ENCODE results near the gene TMEM247. TPM values are rescaled to one million over a fixed set of nuclear protein-coding genes. Genes with fewer than 3 reads are reported as not detected.

Gene TMEM247
- polyA plus RNA-seq (ENCODE audit: insufficient read length) = not detected

DNA sequence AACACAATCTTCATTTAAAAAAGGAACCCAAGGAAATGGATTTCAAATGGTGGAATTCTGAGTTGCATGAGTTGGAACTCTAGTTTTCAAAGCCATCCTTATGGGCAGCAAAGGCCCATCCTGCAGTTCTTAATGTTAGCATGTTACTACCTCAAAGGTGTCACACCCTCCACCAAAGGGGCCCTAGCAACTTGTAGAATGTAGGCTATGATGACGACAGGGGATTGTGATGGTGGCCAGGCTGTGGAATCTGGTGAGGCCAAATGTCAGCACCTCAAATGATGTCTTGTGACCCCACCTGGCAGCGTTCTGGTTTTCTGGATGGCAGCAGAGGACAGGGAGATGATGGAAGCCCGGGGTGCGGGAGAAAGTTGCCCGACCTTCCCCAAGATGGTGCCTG is at the start of gene TMEM247:
Gene TMEM247 (plus strand): TSS at position 301 of the 400 bp plus-strand sequence.
- DNase-seq = no peak

DNA sequence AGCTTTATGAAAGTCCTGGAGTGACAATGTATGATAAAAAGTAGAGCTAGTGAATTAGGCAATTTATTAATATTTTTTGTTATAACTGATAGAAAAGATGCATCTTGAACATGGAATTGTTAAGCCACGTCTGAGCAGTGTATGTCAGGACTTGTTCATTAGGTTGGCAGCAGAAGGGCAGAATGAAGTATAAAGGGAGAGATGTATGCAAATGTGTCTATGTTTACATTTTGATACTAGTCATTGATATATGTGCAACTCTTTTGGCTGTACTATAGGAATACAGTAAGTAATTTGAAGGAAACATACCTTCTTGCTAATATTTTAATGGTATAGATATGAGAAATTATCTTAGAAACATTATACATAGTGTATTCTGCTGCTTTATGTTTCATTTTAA is 49.0 kb upstream of the TMEM247 start:
- no peak for DNase-seq

DNA sequence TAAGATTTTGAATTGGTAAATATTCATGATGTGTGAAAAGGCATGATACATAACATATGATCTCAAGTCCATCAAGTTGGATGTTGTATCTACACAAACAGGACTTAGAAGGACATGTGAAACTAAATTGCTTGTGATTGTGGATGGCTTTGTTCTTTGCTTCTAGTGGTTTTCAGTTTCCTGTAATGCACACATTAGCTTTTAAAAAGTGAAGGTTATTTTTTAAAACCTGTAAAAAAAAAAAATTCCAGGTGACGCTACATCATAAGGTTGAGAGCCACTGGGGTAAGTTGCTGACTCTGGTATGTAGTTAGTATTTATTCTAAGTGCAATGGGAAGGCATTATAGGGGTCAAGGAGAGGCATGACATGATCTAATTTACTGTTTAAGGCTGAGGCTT is 48.4 kb upstream of the TMEM247 start:
- no peak for DNase-seq

DNA sequence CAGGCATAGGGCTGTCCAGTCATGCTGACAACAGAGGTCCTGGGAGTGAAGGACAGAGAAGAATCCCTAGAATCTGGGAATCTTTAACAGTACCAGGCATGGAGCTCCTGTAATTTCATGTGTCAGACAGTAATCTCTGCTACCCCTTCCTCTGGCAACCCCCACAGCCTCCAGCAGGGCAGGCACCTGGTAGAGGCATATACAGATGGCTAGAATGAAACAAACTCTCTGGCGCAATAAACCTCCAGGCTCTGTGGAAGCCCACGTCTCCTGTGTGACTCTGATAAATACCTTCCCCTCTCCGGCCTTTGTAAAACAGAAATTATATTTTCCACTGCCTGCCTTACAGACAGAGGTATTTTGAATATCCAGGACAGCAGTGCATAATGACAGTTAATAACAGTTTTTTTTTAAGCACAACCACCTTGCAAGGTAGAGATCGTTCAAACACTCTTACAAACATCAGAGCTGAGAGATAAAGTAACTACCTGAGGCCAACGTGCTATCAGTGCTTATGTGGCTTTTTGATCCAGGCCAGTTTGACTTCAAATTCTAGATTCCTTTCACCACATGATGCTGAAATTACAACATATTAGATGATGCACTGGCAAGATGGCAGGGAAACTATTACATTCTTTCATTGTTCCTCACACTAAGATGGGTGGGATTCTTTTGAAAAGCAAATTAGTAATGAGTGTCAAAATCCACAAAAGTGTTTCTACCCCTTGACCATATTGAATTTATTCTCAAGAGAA is 47.7 kb upstream of the TMEM247 start:
- DNase-seq = no peak

DNA sequence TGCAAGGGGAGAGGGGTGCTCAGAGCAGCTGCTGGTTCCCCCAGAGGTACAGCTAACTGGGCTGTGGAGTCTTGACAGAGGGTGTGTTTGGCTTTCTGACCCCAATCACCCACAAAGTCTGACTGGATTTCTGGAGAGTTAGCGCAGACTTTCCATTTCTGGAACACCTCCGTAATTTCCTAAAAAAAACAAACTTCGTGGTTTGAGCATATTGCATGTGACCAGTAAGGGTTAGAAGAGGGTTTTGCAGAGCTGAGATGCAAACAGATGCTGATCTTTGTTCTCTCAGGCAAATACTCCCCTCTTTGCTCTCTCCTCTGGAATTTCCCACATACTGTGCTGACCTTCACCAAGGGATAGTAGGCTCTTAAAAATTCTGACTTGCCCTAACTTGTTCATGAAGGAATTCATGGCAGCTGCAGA is 44.5 kb upstream of the TMEM247 start:
- no peak for DNase-seq

DNA sequence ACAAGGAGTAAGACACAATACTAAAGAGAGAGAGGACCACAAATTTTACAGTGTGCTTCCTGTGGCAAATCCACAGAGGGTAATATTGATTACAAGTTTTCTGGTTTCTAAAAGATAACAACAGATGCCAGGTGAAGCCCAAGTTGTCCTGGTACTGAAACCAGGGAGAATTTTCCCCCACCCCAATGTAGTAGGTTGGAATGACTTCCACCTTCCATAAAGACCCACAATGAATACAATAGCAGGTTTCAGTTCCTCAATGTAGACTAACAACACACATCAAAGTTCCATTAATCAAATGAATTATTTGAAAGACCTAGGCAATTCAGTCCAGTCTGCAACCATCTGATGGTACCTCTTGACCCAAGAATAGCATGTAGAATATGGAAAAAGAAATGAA is 44.0 kb upstream of the TMEM247 start:
- no peak for DNase-seq

DNA sequence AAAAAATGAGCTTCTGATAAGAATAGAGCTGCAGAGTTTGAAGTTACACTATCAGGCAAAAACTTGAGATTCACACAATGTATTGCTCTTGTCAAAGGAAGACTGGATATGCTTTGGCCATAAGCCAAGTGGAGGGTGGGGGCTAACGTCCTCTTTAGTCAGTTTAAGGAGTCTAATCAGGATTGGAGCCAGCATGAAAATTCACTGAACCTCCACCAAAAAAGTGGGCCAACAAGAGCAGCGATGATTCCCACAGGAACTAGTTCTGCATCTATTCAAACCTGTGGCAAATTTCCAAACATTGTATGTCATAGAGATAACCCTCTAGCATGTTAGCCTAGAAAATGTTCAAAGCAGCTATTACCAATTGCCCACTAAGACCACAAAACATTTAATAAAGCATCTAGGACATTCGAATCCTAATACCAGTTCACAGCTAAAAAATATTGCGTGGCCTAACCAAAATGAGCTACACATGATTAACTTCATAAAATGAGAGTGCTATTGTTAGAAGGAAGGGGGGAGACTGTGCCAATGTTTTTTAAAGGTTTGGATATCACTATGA is 43.5 kb upstream of the TMEM247 start:
- no peak for DNase-seq

DNA sequence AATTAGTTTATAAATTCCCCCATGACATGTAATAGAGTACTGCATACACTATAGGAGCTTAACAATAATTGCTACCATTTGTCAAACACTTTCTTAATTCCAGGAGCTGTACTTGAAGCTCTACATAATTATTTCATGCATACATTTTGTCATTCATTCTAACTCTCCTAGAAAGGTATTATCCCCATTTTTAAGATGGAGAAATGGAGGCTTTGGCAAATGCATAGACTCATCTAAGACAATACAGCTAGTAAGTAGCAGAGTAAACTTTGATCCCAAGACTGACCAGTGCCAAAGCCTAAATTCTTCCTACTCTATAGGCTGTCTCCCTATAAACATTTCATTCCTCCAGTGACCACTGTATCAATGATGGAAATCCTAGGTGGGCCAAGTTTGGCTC is 42.6 kb upstream of the TMEM247 start:
- no peak for DNase-seq

DNA sequence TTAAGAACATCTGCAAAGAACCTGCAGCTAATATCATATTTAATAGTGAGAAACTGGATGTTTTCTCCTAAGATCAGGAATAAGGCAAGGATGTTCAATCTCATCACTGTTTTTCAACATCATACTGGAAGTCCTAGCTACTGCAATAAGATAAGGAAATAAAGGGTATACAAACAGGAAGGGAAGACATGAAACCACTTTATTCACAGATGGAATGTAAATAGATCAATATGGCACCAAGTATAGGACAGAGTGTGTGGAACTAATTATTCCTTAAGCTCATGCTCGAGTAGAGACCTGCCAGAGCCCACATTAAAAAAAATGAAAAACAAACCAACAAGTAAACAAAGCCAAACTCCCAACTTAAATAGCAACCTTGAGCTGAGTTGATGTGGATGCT is 41.3 kb upstream of the TMEM247 start:
- no peak for DNase-seq

DNA sequence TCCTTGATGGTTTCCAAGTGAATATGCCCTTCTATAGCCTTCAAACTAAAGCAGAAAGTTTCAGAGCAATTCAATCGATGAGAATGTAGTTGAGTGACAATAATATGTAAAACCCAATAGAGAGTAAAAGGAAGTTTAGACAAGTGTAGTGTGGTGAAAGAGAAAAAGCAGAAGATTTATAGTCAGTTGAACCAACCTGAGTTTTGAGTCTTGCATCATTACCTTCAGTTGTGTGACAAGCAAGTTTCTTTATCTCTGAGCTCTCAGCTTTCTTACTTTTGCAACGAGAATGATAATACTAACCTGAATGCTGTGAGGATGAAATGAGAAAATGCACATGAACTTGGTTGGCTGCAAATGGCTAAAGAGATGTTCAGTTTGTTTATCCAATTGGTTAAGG is 40.6 kb upstream of the TMEM247 start:
- no peak for DNase-seq

DNA sequence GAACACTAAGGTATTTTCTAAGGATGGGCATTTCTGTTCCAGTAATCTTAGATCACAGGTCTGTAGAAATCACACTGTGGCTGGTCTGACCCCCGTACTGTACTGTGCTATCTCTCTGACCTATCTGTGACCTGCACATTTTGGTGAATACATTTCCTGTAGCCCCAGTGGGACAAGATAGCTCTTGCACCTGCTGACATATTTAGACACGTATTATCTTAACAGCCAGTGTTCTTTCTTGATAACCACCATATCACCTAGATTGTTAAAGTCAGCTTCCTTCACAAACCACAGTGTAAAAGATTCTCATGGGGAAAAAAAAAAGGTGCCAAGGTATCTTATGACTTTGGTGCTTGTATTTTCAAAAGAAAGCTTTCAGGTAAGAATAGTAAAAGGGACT is 39.8 kb upstream of the TMEM247 start:
- no peak for DNase-seq

DNA sequence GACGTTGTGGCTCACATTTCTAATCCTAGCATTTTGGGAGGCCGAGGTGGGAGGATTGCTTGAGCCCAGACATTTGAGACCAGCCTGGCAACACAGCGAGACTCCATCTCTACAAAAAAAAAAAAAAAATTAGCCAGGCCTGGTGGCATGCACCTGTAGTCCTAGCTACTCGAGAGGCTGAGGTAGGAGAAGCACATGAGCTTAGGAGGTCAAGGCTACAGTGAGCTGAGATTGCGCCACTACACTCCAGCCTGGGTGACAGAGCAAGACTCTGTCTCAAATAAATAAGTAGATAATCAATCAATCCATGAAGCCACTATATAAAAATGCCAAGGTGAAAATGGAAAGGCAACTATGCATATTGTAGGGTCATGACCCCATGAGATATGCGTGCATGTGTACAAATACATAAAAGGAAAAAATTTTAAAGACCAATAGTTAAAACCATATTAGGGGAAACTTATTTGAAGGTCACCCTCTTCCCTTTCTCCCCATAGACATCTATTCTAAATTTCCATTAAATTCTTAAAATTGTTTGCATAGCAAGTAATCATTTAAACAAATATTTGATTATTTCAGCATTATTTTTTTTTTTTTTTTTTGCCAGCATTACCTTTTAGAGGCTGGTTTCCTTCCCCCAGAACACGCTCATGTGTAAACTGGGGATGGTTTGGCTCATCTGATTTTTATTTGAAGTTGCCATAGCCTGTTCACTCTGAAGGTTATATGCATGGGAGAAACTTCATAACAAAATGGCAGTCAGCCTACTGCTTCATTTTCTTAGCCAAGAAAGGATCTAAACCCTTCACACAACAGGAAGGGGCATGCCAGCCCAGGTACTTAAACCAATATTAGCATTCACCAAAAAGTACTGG is 37.3 kb upstream of the TMEM247 start:
- DNase-seq = no peak

DNA sequence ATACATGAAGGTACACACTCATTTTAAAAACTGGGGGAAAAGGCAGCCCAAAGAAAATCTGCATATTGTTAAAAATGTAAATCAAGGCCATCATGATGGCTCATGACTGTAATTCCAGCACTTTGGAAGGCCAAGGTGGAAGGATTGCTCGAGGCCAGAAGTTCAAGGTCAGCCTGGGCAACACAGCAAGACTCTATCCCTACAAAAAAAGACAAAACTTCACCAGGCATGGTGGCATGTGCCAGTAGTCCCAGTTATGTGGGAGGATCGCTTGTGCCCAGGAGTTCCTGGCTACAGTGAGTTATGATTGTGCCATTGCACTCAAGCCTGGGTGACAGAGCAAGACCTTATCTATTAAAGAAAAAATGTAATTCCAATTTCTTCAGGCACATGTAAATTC is 34.6 kb upstream of the TMEM247 start:
- DNase-seq = no peak

DNA sequence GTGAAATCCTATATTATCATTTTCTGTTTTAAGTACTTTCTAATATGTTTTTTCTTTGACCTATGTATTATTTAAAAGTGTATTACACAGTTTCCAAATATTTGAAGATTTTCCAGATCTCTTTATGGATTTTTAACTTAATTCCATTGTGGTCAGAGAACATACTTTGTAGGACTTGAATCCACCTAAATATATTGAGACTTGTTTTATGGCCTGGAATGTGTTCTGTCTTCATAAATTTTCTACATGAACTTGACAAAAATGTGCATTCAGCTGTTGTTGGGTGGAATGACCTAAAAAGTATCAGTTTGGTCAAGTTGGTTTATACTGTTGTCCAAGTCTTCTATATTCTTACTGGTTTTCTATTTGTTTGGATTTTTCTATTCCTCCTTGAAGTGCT is 33.8 kb upstream of the TMEM247 start:
- no peak for DNase-seq

DNA sequence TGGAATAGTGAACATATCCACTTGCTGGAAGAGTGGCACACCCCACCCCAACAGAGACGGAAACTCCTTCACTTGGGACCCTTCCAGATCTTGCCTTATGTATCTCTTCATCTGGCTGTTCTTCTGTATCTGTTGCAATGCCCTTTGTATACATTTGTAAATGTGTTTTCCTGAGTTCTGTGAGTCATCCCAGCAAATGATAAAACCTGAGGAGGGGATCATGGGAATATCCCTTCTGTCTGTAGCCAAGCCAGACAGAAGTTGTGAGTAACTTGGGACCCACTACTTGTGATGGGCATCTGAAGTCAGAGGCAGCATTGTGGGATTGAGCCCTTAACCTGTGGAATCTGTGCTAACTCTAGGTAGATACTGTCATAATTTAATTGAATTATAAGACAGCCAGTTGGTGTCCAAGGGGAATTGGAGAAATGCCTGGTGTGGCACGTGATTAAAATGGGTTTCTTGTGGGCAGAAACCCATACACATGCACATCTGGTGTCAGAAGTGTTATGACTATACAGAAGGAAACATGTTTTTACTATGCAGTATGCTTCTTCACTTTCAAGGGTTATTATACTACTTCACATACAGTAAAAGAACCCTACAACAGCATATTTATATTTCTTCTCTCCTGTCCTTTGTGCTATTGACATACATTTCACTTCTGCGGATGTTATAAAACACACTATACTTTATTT is 32.3 kb upstream of the TMEM247 start:
- no peak for DNase-seq

DNA sequence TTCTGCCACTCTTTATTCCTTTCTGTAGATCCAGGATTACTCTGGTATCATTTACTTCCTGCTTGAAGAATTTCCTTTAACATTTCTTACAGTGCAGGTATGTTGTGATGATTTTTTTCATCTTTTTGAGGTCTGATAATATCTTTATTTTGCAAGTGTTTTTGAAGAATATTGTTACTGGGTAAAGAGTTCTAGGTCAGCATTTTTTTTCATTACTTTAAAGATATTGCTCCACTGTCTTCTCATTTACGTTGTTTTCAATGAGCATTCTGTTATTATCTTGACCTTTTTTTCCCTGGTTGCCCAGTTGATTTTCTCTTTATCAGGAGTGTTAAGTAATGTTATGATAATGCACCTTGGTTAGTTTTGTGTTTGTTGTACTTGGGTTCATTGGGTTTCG is 31.7 kb upstream of the TMEM247 start:
- DNase-seq = no peak

DNA sequence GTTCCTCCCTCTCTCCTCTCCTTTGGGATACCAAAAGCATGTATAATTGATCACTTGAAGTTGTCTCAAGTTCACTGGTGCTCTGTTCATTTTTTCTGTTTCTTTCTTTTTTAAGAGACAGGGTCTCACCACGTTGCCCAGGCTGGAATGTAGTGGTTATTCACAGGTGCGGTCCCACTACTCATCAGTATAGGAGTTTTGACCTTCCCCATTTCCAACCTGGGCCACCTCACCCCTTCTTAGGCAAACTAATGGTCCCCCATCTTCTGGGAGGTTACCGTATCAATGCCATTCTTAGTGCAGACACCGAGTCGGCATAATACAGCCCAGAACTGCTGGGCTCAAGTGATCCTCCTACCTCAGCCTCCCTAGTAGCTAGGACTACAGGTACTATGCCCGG is 31.3 kb upstream of the TMEM247 start:
- DNase-seq = no peak

DNA sequence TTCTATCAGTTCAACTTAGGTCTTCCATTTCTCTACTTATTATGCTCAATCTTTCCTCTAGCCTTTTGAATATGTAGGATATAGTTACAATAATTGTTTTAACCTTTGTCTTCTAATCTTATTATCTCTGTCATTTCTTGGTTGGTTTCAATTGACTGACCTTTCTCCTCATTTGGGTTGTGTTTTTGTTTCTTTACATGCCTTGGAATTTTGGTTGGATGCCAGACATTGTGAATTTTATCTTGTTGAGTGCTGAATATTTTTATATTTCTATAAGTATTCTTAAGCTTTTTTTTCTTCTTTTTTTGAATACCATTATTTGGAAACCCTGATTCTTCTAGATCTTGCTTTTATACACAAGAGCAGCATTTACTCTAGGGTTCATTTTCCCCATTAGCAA is 30.7 kb upstream of the TMEM247 start:
- DNase-seq = no peak

DNA sequence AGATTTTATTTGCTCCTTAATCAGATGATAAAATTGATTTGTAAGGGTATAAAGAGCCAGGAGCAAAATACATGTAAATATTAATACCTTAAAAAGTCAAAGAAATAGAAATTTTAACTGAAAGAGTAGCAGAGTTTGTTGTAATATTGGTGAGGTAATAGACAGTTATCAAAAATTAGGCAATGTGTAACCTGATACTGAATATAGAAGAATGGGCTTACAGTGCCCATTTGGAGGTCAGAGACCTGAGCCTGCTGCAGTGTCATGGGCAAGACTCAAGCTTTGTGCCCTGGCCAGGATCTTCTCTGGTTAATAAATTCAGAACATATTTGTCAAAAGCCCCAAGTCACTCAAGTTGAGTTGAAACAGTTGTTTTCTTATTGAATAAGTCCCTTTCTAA is 29.7 kb upstream of the TMEM247 start:
- no peak for DNase-seq

DNA sequence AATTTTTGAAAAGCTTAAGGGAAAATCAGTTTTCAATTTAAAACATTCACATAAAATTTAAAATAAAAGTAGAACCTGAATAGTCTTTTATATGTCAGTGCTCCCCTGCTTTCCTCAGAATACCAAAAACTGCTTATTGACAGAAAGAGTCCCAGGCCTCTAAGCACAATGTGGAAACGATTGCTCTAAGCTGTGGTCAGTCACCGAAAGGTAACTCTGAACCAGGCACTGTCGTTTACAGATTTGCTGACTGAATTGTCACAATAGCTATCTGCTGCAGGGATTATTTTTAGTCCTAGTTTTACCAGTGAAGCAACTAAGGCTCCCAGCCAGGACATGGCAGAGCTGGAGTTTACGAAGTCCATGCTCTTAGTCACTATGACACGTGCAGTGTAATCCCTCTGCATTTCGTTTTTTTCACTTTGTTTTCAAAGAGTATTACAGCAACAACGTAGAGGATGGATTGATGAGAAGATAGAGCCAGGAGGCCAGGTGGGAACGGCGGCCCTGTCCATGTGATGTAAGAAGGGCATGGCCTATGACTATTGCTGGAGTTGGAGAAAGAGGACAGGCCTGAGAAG is 28.1 kb upstream of the TMEM247 start:
- DNase-seq = no peak

DNA sequence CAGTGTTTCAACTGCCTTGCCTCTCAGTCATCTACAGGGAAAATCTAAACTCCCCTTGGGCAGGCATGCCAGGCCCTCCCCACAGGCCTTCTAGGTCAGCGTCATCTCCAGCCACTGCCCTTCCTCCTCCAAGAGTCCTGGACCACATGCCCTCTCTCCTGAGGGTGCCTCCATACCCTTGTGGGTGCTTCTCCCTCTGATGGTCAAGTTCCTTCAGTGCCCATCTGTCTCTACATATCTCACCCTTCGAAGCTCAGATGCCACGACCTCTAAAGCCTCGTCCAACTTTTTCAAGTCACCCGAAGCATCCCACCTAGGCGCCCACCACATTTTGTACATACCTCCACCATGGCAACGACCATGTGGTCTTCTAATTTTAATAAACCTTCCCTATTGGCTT is 22.6 kb upstream of the TMEM247 start:
- DNase-seq = no peak

DNA sequence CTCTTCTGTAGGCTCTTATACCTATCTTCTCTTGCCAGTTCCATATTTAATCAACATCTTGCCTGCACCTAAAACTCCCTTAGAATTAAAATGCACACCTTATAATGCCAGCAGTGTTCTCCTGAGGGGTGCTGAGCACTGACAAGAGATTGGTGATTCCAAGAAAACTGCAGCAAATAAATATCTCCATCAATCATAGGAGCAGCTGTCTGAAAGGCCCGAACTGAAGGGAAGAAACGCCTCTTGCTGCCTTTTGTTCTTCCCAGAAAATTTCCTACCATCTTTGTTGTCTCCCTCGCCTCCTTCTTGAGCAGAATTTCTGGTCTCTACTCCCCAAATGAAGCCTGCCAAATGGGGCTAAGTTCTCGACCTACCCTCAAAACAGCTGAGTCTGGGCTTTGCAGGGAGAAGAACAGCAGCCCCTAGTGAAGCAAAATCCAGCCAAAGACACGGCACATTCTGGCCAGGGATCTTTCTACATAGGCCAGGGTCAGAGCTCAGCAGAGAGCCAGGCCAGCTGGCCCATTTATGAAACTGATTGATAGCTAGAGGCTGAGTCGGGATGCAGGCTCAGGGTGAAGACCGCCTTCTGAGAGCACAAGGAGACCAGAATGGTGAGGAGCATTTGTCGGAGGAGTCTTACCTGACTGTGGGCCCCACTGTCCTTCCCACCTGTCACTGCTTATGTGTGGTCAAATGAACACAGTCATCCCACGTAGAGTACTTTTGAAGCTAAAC is 20.4 kb upstream of the TMEM247 start:
- no peak for DNase-seq
